GM19467 (cell line): ENCODE results near the gene SLC41A3.

ENCODE experiments used
- ATAC-seq: cut with Tn5 transposase; IDR thresholded peaks from one replicate; pipeline ENCODE4 v1.9.1; 2021; ENCODE audit warnings: mild to moderate bottlenecking, moderate library complexity; ENCODE audit not compliant: unreplicated experiment

SLC41A3 gene

DNA sequence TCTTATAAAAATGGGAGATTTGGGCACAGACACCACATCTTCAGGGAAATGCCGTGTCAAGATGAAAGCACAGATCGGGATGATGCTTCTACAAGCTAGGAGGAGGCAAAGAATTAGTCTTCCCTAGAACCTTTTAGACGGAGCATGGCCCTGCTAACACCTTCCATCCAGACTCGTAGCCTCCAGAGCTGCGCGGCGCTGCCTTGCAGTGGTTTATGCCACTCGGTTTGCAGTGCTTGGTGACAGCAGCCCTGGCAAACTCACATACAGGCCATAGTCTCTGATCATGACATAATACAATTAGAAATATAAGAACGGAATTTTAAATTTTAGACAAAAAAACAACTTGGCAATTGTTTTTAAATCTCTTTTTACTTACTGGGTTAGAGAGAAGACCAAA, 37.1 kb upstream of the SLC41A3 start:
- ATAC-seq = no peak

GRCh38 chr3:126119976-126120375, 36.1 kb upstream of the SLC41A3 start:
- ATAC-seq = no peak

- ATAC-seq = no peak
Measured at GRCh38 chr3:126119008-126119675, 35.2 kb upstream of the SLC41A3 start.

DNA sequence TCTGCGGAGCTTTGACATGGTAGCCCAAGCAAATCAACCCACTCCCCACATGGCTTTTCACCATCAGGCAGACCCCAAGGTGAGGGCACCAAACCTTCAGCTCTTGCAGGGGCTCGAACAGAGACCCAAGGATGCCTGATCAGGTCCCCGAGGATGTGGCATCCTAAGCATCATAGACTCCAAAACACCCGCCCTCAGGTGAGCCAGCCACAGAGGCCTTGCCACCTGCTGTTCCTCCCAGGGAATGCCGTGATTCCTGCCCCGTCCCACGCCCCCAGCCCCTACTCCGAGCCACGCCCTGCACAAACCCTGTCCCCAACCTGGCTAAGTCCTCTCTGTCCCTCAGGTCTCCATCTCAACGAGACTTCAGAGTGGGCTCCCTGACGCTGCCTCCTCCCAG, 34.7 kb upstream of the SLC41A3 start:
- no peak for ATAC-seq

- ATAC-seq = no peak
Measured at GRCh38 chr3:126117786-126118185, 33.9 kb upstream of the SLC41A3 start.

DNA sequence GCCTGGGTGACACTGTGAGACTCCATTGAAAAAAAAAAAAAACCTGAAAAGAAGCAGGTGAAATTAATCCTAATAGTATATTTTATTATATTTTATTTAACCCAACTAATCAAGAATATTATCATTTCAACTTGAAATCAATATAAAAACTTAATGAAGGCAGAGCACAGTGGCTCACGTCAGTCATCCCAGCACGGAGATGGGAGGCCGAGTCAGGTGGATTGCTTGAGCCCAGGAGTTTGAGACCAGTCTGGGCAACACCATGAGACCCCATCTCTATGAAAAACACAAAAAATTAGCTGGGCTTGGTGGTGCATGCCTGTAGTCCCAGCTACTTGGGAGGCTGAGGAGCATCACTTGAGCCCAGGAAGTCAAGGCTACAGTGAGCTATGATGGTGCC, 33.3 kb upstream of the SLC41A3 start:
- ATAC-seq = no peak

- no peak for ATAC-seq
Measured at GRCh38 chr3:126116526-126116925, 32.6 kb upstream of the SLC41A3 start.

DNA sequence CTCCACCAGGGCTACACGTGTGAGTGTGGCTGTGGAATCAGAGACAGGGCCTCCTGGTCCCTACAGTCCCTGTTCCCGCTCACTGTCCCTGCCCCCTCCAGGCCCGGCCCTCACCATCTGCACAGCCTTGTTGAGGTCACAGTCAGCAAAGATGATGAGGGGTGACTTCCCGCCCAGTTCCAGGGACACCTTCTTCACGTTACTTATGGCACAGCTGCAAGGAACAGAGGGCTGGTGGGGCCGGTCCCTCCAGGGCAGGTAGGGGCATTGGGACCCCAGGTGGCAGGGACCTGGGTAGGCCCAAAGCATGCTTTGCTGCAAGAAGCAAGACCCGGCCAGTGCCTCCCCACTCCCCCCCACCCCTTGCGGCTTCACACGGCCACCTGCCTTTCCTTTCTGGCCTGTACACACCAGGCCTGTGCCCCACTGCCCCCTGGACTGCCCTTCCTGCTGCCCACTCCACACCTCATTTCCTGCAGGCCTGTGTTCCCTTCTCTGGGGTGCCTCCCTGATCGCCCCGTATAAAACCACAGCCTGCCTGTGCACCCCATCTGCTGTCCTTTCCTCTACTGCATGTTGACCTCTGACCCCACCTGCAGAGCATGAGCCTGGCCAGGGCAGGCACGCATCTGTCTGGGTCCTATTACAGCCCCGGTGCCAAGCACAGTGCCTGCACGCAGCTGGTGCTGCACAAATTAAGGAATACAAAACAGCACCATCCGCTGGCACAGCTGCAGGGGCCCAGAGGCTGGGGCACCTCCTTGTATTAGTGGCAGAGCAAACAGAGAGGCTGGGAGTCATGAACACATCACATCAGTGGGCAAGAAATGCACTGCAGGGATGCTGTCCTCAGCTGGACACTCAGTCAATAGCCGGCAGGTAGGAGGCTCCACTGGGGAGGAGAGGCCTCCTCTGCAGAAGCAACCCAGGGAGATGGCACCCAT, 30.8 kb upstream of the SLC41A3 start:
- no peak for ATAC-seq

- ATAC-seq = no peak
Measured at GRCh38 chr3:126113733-126114442, 30.0 kb upstream of the SLC41A3 start.

DNA sequence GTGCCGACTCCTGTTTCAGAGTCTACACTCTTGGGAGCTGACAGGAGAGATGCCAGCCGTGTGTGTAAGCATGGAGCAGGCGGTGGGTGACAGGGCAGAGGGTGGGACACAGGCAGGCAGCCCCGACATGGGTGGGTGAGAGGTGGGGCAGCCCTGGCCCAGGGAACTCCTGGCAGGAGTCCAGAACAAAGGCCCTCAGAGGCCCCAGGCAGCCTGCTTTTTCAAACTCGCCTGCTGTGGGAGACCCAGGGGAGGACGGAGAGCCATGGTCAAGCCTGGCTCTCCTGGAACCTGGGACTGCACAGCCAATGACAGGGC, 29.3 kb upstream of the SLC41A3 start:
- no peak for ATAC-seq

DNA sequence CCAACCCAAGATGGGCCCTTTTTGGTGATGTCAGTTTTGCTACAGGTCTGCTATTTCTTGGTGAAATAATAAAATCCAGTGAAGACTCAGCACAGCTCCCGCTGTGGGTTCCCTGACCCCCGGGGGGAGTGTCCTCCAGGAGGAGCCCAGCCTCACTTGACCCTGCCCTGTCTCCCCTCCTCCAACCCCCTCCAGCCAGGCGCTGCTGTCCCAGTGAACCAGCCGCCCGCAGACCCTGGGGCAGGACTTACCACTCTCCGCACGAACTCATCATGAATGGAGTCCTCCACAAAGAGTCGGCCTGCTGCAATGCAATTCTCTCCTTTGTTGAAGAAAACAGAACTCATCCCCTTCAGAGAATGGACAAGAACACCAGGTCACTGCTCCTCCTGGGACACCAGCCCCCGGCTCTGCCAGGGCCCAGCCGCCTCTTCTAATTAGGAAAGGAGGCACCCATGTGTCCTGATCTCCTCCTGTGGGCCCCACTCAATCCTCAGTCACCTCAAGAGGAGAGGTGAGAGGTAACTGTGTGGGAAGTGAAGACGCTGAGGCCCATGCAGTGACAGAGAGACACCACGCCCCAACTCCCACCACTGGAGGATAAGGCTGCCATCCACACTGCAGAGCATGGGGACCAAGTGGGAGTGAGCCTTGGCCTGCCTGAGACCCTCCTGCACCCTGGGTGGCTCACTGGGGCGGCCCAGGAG, 28.8 kb upstream of the SLC41A3 start:
- ATAC-seq = no peak

DNA sequence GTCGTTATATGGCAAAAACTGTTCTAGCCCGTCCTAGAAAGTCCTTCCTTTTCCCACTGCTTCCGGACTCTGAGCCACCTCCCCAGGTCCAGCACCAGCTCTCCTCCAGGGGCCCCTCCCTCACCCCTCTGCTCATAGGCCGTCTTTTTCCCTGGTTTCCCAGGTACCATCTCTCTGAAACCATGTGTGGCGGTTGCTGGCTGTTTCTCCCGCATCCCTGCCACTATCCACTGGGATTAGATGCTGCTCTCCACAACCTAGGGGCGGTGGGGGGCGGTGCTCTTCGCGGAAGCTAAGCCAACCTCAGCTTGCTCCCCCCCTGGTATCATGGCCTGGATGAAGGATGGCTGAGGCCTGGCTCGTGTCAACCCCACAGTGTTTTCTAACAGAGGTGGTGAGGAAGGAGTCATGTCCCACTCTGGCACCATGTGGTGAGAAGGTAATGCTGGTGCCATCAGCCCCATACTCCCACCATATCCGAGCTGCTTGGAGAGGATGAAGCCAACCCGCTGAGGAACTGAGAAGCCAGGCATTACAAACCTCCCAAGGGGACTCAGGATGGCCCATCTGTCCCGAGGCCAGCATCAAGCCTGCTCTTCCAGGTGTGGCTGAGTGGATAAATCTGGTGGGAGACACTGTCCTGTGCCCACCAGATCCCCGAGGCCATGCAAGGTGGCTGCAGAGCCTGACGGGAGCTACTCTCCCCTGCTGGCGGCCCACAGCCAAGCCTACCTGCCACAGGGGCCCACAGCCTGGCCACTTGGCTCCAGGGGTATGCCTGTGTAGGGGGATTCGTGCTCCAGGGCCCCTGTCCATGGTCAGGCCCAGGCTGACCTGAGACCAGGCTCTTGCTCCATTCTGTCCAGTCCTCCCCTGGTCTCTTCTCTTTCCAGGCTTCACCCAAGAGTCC, 27.9 kb upstream of the SLC41A3 start:
- no peak for ATAC-seq

- ATAC-seq = no peak
Measured at GRCh38 chr3:126111126-126111551, 27.2 kb upstream of the SLC41A3 start.

DNA sequence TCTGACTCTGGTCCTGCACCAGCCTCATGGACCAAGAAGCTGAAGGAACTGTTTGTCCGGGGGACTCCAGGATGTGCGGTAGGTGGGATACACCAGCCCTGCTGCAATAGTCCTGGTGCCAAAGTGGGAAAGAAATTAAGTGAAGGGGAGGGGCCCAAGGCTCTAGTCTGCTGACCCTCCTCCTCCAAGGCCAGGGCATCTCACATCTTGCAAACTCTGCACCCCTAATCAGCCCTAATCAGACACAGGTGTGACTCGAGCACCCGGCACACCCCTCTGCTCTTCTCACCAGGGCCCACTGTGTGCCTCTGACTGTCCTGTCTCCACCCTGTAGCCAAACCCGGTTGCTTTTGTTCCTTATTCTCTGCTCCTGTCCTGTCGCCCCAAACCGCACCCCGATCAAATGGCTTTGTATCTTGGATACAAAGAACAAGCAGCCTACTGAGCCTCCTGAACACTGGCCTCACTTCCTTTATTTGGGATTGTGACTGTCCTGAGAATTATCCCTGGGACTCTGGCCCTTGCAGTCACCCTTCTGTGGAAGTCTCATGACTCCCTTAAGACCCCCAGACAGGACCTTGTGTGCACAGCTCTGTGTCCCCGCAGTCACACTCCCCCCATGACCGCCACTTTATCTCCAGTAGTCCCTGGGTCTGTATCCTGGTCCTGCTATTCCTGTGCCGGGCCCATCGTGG, 26.7 kb upstream of the SLC41A3 start:
- no peak for ATAC-seq

DNA sequence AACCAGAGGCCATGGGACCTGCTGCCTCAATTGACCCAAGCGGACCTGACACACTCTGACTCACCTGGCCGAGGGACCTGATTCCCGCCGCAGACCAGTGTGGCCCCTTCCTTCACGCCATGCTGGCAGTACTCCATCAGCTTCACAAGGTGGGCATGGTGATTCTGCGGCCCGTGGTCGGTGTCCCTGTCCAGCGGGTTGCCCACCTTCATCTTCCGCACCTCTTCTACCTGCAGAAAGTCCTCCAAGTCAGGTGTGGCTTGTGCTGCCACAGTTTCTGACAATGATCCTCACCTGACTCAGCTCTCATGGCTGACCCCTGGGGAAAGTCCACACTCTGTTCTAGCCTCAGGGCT, 25.9 kb upstream of the SLC41A3 start:
- ATAC-seq = no peak

DNA sequence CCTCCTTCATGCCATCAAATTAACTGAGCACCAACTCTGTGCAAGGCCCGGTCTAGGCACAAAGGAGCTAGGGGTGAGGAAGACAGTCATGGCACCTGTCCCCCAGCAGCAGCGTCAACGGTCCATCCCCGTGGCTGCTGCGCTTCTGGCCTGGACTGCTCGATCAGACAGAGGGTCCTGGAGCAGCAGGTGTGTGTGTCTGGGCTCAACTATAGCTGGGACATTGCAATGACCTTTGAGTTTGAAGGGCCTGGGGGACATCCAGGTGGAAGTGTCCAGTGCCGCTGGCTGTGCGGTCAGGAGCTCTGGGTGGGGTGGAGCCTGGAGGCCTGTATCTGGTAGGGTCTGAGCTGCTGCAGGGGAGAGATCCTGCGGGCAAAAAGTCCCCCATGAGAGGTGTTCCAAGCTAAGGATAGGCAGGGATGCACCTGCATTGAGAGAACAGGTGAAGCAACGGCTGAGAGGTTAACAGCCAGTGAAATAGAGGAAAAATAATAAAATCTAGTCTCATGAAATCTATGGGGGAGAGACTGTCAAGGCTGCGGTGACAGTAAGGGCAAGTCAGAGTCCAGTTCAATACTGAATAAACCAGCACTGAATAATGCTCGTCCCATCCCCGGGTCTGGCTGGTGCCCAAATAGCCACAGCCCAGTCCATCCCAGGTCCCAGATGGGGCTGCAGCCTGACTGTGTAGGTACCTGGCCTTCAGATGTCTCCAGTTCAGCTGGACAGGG, 25.4 kb upstream of the SLC41A3 start:
- no peak for ATAC-seq

- no peak for ATAC-seq
Measured at GRCh38 chr3:126108676-126109050, 24.7 kb upstream of the SLC41A3 start.

GRCh38 chr3:126107957-126108675, 24.2 kb upstream of the SLC41A3 start:
- no peak for ATAC-seq
